GM23338 (cell line): ENCODE results near the gene OVOL3. TPM values are rescaled to one million over a fixed set of nuclear protein-coding genes. Genes with fewer than 3 reads are reported as not detected.

Source experiments
- ATAC-seq: fragments of 200-7000 bp; cut with Tn5 transposase; 3 replicates; pipeline ENCODE4 v1.9.1; 2020
- DNase-seq: peaks from one replicate; pipeline ENCODE4 v3.0.0-alpha.2; 2015; ENCODE audit warnings: low spot score
- H2AFZ ChIP-seq: fragments of 200-600 bp; sonication (generic); 2 replicates; pipeline ENCODE4 v1.8.0; 2016; ENCODE audit warnings: antibody characterized with exemption, mild to moderate bottlenecking, moderate library complexity
- H3F3A ChIP-seq: fragments of 200-600 bp; sonication (generic); replicated peaks from 2 replicates; pipeline ENCODE4 v1.8.0; 2017; ENCODE audit warnings: antibody characterized with exemption, mixed run types, low read depth
- H3K27ac ChIP-seq: fragments of 200-600 bp; sonication (generic); 2 replicates; pipeline ENCODE4 v1.6.1; 2016; ENCODE audit warnings: low read depth
- H3K27me3 ChIP-seq: fragments of 200-600 bp; sonication (generic); 2 replicates; pipeline ENCODE4 v1.8.0; 2016; ENCODE audit warnings: mild to moderate bottlenecking, mixed run types, moderate library complexity; ENCODE audit not compliant: insufficient read depth
- H3K36me3 ChIP-seq: fragments of 200-600 bp; sonication (generic); 2 replicates; pipeline ENCODE4 v1.8.0; 2016; ENCODE audit warnings: mild to moderate bottlenecking; ENCODE audit not compliant: insufficient read depth
- H3K4me1 ChIP-seq: fragments of 200-600 bp; sonication (generic); 2 replicates; pipeline ENCODE4 v1.8.0; 2016; ENCODE audit warnings: mild to moderate bottlenecking, moderate library complexity; ENCODE audit not compliant: insufficient read depth
- H3K4me2 ChIP-seq: fragments of 200-600 bp; sonication (generic); 2 replicates; pipeline ENCODE4 v1.7.1; 2017; ENCODE audit warnings: mixed run types
- H3K4me3 ChIP-seq: fragments of 200-600 bp; sonication (generic); 2 replicates; pipeline ENCODE4 v1.6.1; 2016; ENCODE audit warnings: mixed run types
- H3K79me2 ChIP-seq: fragments of 200-600 bp; sonication (generic); replicated peaks from 2 replicates; pipeline ENCODE4 v1.8.0; 2017; ENCODE audit warnings: mild to moderate bottlenecking; ENCODE audit not compliant: insufficient read depth
- H3K9me2 ChIP-seq: fragments of 200-600 bp; sonication (generic); 2 replicates; pipeline ENCODE4 v1.8.0; 2017; ENCODE audit not compliant: insufficient read depth
- H4K20me1 ChIP-seq: fragments of 200-600 bp; sonication (generic); replicated peaks from 2 replicates; pipeline ENCODE4 v1.8.0; 2017; ENCODE audit warnings: mild to moderate bottlenecking; ENCODE audit not compliant: insufficient read depth
- H3K27ac Mint-ChIP-seq: 2 replicates; pipeline ENCODE4 v1.8.0; 2020; ENCODE audit warnings: inconsistent platforms, mild to moderate bottlenecking, moderate library complexity, mixed read lengths
- H3K27me3 Mint-ChIP-seq: 3 replicates; pipeline ENCODE4 v1.8.0; 2022; ENCODE audit warnings: low read depth, mild to moderate bottlenecking, moderate library complexity, mixed read lengths, inconsistent platforms; ENCODE audit not compliant: insufficient read depth, poor library complexity
- H3K36me3 Mint-ChIP-seq: 3 replicates; pipeline ENCODE4 v1.8.0; 2021; ENCODE audit warnings: low read depth, mild to moderate bottlenecking, inconsistent platforms, moderate library complexity, mixed read lengths
- H3K4me1 Mint-ChIP-seq: 3 replicates; pipeline ENCODE4 v1.8.0; 2020; ENCODE audit warnings: mild to moderate bottlenecking, inconsistent platforms, mixed read lengths
- H3K4me3 Mint-ChIP-seq: 3 replicates; pipeline ENCODE4 v1.8.0; 2021; ENCODE audit warnings: moderate library complexity, mild to moderate bottlenecking, inconsistent platforms, mixed read lengths
- H3K9me3 Mint-ChIP-seq: 3 replicates; pipeline ENCODE4 v1.8.0; 2020; ENCODE audit warnings: moderate library complexity, mild to moderate bottlenecking, inconsistent platforms, mixed read lengths
- CREB1 ChIP-seq: fragments of 250-450 bp; sonication (Bioruptor Pico); IDR thresholded peaks from 2 replicates; pipeline ENCODE4 v1.5.0; 2020; ENCODE audit warnings: low read depth, mild to moderate bottlenecking, moderate library complexity
- CTCF ChIP-seq, 2 experiments: fragments of 200-600 bp in 1 of 2; sonication (generic) in 1 of 2; conservative IDR thresholded peaks; 2 replicates each; pipeline versions ENCODE4 v1.5.1 to v1.6.1; 2016 to 2017; ENCODE audit warnings: antibody characterized with exemption in 2 of 2, low read depth in 2 of 2, mild to moderate bottlenecking in 2 of 2, moderate library complexity in 1 of 2
- ETS1 ChIP-seq: IDR thresholded peaks from 2 replicates; pipeline ENCODE4 v1.6.1; 2016; ENCODE audit warnings: antibody characterized with exemption
- EZH2 ChIP-seq: fragments of 200-600 bp; sonication (generic); IDR thresholded peaks from one replicate; pipeline ENCODE4 v1.8.0; 2017; ENCODE audit warnings: antibody characterized with exemption, mild to moderate bottlenecking, low read depth; ENCODE audit not compliant: unreplicated experiment
- EZH2phosphoT487 ChIP-seq: fragments of 200-600 bp; sonication (generic); IDR thresholded peaks from one replicate; pipeline ENCODE4 v1.8.1; 2018; ENCODE audit warnings: antibody characterized with exemption; ENCODE audit not compliant: unreplicated experiment
- JUNB ChIP-seq: IDR thresholded peaks from one replicate; pipeline ENCODE4 v1.6.1; 2016; ENCODE audit warnings: antibody characterized with exemption; ENCODE audit not compliant: unreplicated experiment
- NANOG ChIP-seq: IDR thresholded peaks from 2 replicates; pipeline ENCODE4 v1.6.1; 2016; ENCODE audit warnings: antibody characterized with exemption, borderline replicate concordance
- POLR2AphosphoS5 ChIP-seq: IDR thresholded peaks from 2 replicates; pipeline ENCODE4 v1.6.1; 2016; ENCODE audit warnings: antibody characterized with exemption, low read depth
- REST ChIP-seq: IDR thresholded peaks from one replicate; pipeline ENCODE4 v1.6.1; 2018; ENCODE audit warnings: antibody characterized with exemption; ENCODE audit not compliant: unreplicated experiment
- STAT1 ChIP-seq: IDR thresholded peaks from one replicate; pipeline ENCODE4 v1.6.1; 2016; ENCODE audit warnings: antibody characterized with exemption; ENCODE audit not compliant: unreplicated experiment
- ZNF114 ChIP-seq: fragments of 250-450 bp; sonication (Bioruptor Pico); IDR thresholded peaks from 2 replicates; pipeline ENCODE4 v1.5.0; 2020; ENCODE audit warnings: mild to moderate bottlenecking, moderate library complexity
- ZNF331 ChIP-seq: fragments of 250-450 bp; sonication (Bioruptor Pico); IDR thresholded peaks from 2 replicates; pipeline ENCODE4 v1.5.0; 2020; ENCODE audit warnings: low read depth, mild to moderate bottlenecking, moderate library complexity
- polyA plus RNA-seq: library from polyadenylated mRNA; unstranded; fragments of >200 nt; fragmentation: Nextera tagmentation; extraction: Ambion mirVana; gene quantifications from 2 replicates; pipeline ENCODE4 v1.2.1, GENCODE V29; 2016
- total RNA-seq: library from RNA; depleted of rRNA; stranded (reverse); fragments of >200 nt; shearing (Covaris generic); gene quantifications from 2 replicates; pipeline ENCODE4 v1.2.3, GENCODE V29; 2014

OVOL3 gene
- total and polyA plus RNA-seq, 2 experiments from 2014 or later, result not detected

- TF ChIP-seq CTCF (conservative IDR thresholded peaks at IDR 0.05; ENCODE audit: low read depth in 2 of 2) (no peak), EZH2 (no peak), REST (no peak), ZNF331 (CRISPR knock-in tag) (no peak), NANOG (no peak), CREB1 (no peak), EZH2phosphoT487 (no peak), POLR2AphosphoS5 (no peak), ZNF114 (CRISPR knock-in tag) (no peak), JUNB (no peak), ETS1 (no peak), STAT1 (no peak)
These were observed 49.6 kb upstream of the OVOL3 start (continued) for GRCh38 chr19:36061367-36061766.

GRCh38 chr19:36064826-36065225, 46.1 kb upstream of the OVOL3 start:
- no peaks in the 10 kb centered on the region for H3K4me1 Mint-ChIP-seq
- Histone ChIP-seq H2AFZ (no peak overlapping the region), H3K9me2 (no peaks in the 10 kb centered on the region), H3K27me3 (no peaks in the 10 kb centered on the region), H3F3A (0 out of 2 replicates have a peak, but pooled peaks cover 14% of the 10 kb centered on the region), H3K79me2 (0 out of 2 replicates have a peak, but pooled peaks cover 4% of the 10 kb centered on the region), H4K20me1 (peaks cover 6% of the 10 kb centered on the region), H3K4me2 (no peak overlapping the region), H3K4me3 (no peak overlapping the region), H3K27ac (no peak overlapping the region), H3K36me3 (peaks cover 40% of the 10 kb centered on the region), H3K4me1 (no peaks in the 10 kb centered on the region)
- H3K36me3 Mint-ChIP-seq, result peaks cover 80% of the 10 kb centered on the region
- H3K27me3 Mint-ChIP-seq, result peaks cover 6% of the 10 kb centered on the region
- H3K9me3 Mint-ChIP-seq, result 0 out of 3 replicates have a peak, but pooled peaks cover 4% of the 10 kb centered on the region
- DNase-seq (no peak), ATAC-seq (no peak)
- no peak overlapping the region for H3K4me3 Mint-ChIP-seq
- H3K27ac Mint-ChIP-seq, result no peak overlapping the region
- TF ChIP-seq JUNB, result no peak
- TF ChIP-seq REST, result no peak
- TF ChIP-seq NANOG, result no peak
- no peak for TF ChIP-seq ZNF114 (CRISPR knock-in tag)
- no peak for TF ChIP-seq EZH2phosphoT487
